CD1c-positive myeloid dendritic cell (primary cell): Measurements from ENCODE around the gene BBOF1.

Source experiments
- DNase-seq: peaks from one replicate; pipeline ENCODE4 v3.0.0-alpha.2; 2016; ENCODE audit errors: extremely low spot score

The BBOF1 gene

DNA sequence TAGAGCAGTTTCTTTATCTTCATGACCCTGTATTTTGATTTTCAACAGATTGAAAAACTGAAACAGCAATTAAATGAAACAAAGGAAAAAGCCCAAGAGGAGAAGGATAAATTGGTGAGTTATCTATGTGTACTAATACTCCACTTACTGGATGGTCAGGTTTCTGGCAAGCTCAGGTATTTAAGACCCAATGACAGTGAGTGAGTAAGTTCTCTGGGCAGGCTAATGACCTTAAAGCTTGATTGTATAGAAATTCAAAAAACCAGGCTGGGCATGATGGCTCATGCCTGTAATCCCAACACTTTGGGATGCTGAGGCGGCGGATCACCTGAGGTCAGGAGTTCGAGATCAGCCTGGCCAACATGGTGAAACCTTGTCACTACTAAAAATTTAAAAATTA lies 10.0 kb downstream of the BBOF1 start:
- DNase-seq, result no peak

DNA sequence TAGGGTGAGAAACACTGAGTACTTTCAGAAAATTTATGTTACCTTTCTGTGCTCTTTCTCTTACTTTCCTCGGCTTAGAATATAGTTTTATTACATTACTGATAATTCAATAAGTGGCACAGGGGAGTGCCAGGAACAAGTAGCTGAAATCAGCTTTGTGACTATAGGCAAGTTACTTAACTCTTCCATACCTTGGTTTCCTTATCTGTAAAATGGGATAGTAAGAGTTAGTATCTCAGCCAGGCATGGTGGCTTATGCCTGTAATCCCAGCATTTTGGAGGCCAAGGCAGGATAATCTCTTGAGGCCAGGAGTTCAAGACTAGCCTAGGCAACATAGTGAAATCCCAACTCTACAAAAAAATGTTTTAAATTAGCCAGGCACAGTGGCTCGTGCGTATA lies 15.4 kb downstream of the BBOF1 start:
- DNase-seq, result no peak

DNA sequence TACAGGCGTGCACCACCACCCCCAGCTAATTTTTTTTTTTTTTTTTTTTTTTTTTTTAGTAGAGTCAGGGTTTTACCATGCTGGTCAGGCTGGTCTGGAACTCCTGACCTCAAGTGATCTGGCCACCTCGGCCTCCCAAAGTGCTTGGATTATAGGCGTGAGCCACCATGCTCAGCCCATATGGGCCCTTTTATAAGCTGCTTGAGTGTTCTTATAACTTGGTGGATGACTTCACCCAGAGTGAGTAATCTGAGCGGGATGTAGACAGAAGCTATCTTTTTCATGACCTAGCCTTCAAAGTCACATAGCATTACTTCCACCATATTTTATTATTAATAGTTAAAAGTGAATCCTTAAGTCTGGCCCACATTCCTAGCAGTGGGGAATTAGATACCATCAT lies 16.4 kb downstream of the BBOF1 start:
- DNase-seq, result no peak

DNA sequence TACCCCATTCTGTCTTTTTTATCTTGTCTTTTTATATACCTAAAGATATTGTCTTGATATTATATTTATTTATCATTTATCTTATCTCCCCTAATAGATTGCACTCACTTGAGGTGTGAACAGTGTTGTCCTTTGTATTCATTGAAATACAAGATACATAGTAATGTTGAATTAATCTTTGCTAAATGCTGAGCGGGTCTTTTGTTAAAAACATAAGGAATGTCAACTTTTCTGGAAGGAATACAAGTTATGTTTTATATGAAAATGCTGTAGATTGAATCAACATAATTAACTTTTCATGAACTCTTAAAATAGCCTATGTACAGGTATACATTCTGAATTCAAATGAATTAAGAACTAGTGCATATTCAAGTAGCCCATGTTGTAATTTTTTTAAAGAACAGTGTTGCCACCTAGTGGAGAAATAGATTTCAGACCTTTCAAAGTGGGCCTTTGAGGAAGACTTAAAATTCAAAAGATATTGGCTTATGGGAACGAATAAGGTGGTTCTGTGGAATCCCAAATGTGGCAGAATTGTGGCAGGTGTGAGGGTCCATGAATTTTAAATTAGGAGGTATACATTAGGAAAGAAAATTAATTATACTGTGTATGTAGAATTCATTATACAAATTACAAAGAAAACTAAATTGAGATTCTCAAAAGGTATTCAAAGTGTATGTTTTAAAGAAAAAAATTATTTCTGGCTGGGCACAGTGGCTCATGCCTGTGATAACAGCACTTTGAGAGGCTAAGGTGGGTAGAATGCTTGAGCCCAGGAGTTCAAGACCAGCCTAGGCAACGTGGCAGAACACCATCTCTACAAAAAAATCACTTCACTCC lies 19.1 kb downstream of the BBOF1 start:
- DNase-seq, result peak; percentile 73

DNA sequence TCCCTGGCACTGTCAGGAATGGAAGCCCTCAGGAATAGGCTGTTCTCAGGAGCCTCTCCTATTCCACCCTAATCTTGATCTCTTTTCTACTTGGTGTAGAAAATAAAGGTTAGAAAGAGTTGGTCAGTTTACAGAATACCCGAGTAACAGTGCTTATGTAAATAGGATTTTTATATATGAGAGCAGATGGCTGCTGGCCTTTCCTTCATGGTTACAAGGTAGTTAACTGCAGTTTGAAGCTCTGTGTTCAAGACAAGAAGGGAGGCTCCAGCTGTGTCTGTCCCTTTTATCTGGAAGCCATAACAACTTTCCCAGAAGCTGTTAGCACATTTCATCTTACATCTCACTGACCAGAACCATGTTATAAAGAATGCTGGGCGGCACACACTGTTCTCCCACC lies 23.1 kb downstream of the BBOF1 start:
- DNase-seq, result no peak

DNA sequence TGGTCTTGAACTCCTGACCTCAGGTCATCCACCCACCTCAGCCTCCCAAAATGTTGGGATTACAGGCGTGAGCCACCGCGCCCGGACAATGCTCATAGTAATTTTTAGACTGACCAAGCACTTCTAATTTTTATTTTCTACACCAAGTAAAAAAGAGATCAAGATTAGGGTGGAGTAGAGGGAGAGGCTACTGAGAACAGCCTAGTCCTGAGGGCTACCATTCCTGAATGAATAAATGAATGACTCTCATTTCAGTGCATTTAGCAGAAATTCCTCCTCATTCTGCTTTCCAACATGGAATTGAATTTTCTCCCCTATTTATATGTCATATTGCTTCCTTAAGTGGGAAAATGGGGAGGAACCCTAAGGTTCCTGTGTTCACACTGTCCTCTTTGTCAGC lies 26.4 kb downstream of the BBOF1 start:
- no peak for DNase-seq

DNA sequence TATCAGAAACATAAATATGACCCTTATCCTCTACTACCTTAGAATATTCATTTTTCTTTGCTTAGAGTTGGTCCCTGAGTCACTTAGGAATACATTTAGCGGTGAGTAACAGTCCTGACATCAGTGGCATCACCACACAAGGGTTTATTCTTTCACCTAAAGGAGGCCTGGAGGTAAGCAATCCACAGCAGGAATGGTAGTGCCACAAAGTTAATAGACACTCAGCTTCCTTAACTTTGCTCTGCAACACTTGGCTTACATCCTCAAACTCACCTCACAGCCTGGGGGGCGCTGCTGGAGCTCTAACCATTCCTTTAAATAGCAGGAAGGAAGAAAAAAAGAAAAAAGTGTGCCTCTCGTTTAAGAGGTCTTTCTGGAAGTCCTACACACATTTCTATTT lies 29.1 kb downstream of the BBOF1 start:
- DNase-seq, result no peak

DNA sequence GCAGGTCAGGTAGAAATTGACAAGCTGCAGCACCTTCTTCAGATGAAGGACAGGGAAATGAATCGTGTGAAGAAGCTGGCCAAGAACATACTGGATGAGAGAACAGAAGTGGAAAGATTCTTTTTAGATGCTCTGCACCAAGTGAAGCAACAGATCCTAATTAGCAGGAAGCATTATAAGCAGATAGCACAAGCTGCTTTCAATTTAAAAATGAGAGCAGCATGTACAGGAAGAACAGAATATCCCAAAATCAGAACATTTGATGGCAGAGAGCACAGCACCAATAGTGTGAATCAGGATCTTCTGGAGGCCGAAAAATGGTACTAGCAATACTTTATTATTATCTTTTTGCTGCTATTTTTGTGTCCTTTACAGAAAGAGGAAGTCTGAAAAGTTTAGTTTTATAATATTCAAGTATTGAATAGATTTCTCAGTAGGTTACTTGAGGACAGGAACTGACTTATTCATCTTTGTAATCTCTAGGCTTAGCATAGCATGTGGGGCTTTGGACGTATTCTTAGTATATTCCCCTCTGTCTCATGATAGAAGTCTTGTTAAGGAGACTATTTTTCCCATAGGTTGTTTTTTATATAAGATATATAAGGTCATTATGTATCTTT lies 30.8 kb downstream of the BBOF1 start:
- no peak for DNase-seq

DNA sequence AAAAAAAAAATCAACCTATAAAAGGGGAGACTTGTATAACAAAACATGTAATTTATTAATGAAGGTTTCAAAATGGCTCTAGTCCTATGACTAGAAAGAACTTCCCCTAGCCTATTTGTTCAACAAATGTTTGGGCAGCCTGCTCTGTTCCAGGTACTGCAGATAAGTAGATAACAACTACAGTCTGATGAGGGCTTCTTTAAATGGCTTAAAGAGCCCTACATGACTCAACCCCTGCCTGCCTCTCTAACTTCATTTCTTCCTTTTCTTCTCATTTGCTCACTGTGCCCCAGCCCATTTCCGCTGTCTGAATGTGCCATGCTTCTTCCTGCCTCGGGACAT lies 43.6 kb downstream of the BBOF1 start:
- DNase-seq, result no peak

DNA sequence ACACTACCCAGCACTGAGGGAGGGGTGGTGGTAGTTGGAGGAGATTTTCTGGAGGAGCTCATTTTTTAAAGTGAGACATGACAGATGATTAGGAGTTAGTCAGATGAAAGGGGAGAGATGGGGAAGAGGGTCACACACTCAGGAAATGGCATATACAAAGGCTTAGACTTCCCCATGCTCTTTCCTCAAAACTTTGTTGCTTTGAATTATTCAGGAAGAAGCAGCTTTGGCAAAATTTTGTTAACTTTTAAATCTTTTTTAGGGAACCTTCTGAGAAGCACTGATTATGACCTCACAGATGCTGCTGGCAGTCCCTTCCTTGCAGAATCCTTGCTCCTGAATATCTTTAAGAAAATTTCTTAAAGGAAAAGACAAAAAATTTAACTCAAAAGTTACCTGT lies 45.3 kb downstream of the BBOF1 start:
- DNase-seq, result peak; percentile 12

DNA sequence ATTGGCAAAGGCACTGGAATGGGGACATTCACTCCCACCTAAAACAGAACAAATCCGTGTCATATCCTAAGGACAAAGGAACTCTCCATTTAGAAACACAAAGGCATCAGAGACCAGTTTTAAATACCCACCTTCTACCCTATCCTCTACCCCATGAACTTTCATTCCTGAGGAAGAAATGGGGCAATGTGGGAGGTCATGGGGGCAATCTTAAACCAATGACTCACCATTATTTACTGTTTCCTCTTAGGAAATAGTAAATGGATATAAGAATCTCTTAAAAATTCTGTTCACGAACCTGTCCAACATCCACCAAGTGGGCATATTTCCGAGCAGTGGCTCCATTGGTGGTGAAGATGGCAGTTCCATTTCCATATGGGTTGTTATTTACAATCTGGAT lies 45.7 kb downstream of the BBOF1 start:
- no peak for DNase-seq

DNA sequence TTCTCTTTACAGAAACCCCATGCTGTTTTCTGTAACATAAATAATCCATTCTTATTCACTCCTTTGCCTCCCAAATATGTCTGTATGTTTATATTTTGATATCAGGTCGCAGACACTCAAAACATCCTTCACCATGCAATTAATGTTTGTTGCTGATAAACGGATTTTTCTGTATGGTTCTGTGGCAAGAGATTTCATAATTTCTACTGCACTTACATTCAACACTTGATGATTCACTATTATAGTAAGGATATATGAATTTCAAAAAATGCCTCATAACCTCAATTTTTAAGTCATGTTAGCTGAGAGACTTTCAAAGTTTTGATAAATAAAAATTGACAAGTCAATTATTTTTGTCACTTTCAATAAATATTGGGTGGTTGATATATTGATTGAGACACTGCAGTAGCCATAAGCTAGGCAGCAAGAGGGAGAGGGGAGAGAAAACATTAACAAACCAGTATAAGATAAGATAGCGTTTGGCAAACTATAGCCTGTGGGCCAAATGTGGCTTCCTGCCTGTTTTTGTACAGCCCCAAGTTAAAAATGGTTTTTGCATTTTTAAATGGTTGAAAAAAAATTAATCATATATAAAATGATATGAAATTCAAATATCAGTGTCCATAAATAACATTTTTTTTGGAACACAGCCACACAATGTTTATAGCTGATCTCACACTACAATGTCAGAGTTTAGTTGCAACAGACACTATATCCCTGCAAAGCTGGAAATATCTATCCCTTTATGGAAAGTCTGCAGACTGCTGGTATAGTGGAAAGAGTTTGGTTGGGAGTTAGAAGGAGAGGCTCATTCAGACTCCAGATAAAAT lies 46.8 kb downstream of the BBOF1 start:
- no peak for DNase-seq

DNA sequence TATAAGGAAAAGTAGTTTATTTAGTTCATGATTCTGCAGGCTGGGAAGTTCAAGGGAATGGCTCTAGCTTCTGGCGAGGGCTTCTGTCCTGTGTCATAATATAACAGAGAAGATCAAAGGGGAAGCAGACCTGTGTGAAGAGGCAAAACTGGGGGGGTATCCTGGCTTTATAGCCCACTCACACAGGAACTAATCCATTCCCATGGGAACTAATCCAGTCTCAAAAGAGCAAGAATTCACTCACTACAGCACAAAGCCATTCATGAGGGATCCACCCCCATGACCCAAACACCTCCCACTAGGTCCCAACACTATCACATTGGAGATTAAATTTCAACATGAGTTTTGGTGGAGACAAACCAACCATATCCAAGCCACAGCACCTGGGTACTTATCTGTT lies 58.3 kb downstream of the BBOF1 start:
- DNase-seq, result no peak

DNA sequence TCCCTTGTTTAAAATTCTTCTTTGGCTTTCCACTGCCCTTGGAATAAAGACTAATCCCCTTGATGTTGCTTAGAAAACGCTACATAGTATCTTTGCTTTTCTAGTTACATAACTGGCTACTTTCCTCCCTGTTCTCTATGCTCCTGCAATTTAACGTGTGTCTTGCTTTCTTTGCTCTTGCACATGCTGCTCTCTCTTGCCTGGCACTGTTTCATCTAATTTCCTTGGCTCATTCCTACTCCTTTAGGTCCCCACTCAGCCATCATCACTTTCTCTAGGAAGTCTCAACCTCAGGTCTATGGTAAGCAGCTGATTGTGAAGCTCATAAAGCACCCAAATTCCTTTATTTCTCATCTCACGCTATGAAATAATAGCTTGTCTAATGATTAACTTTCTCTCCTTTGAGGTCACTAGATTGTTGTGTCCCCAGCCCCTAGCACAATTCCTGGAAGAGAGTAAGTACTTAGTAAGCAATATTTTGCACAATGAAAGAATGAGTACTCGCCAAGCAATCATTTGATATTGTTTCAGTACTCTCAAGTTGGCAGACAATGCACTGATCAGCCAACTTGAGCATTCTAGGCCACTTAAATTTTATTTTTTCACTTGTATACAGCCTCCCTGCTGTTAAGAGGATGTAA lies 61.8 kb downstream of the BBOF1 start:
- DNase-seq, result no peak

DNA sequence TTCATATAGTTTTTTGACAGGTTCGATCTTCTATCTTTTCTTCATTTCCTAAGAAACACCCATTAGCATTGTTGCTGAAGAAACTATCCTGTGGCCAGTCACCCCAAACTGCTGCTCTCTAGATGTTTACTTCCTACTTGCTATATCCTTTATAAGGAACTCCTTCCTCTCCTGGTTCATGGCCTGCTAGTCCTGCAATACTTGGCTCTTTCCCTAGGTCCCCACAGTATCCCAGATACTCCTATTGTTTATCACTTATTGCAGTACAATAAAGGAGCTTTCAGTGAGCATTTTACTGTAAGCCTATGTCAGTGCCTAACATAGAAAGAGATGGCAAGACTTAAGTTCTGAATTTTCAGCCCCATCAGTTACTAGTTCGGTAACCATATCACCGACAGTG lies 62.3 kb downstream of the BBOF1 start:
- DNase-seq, result no peak

DNA sequence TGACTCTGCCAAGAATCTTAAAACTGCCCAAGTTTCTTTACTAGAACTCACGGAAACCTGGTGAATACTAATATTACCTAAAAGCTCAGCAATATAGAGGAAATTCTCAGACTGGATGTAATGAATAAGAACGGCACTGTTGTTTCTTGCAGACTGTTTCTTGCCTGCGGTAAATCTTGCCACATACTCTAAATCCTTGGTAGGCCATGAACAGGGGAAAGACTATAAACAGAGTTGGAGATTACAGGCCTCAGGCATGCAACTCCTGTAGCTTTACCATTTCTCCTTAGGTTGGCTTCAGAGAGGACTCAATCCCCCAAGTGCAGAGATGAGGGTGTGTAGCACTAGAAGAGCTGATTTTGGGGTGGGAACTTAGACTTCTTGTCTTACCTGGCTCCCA lies 64.0 kb downstream of the BBOF1 start:
- no peak for DNase-seq

DNA sequence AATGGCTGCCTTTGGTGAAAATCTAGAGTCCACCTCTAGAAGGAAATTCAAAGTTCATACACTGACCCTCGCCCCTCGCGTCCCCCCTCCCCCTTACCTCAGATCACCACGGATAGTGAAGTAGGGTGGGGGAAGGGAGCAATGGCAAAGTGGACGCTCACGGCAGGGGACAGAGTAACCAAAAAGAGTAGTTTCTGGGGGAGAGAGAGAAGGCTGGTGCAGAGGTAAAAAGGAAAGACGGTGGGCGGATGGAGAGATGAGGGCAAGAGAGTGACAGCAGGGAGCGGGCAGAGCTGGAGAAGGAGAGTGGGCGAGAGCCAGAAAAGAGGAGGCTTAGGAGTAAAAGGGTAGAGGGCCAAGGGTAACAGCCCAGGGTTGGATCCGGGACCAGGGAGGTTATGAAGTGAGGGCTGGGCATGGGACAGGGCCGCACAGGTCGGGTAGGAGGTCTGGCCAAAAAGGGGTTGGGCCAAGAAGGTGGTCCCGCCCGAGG lies 64.7 kb downstream of the BBOF1 start:
- DNase-seq, result no peak

DNA sequence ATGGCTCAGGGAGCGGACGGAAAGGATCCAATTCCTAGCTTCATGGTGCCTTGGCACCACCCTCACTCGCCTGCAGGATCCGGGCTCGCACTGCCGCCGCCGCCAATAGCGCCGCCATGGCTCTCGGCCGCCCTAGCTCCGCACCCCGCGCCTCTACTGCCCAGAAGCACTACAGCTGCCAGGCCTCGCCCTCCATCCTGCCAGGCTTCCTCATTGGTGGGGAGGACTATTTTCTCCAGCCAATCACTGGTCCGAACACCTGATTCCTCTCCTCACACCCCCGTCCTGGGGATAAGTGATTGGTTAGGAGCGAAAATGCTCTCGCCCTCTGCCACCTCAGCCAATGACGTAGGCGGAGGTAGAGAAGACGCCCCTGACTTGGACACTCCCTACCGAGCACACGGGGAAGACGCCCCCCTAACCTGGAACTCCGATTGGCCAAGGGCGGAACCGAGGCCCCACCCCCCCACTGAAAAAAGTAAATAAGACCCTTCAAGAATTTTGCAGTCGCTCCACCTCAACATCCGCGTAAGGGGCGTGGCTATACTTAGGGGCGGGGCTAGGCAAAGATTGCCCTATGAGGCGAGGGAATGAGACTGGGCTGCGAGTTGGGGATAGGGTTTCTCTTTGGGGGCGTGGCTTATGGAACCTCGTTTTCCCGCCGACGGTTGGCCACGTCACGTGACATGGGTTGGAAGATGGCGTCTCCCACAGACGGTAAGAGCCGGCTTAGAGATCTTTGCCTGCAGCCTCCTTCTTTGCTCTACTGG lies 65.3 kb downstream of the BBOF1 start, which contains the start of the genes ALDH6A1 and LIN52:
Gene ALDH6A1 (minus strand): TSS at position 177 of the 770 bp plus-strand sequence. CDS start 59 bp downstream, at position 118.
Gene LIN52 (plus strand): TSS at position 680 of the 770 bp plus-strand sequence. CDS start 19 bp downstream, at position 699.
- peak; percentile 100 for DNase-seq

DNA sequence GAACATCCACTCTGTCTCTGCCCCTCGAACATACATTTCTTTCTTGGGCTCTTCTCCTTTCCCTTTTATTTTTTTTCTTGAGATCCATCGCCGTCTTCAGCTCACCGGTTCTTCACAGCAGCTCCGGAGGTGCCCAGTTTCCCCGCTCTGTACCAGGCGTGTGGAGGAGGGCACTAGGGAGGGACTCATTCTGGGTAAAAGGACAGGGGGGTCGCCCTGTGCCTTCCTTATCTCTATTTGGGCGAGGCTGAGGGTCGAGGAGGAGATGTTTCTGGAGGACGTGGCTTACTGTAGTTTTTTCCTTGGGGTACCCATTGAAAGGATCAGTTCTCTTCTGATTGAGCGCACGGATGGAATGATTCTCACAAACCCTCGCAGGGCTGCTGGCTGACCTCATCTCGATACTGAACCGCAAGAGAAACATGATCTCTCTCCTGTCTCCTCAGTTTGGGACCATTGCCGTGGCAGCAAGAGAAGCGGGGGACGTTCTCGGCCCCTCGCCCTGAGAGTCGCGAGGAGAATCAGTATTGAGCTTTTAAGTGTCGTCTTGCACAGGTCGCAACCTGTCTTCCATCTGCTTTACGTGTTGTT lies 66.0 kb downstream of the BBOF1 start:
- peak; percentile 14 for DNase-seq

DNA sequence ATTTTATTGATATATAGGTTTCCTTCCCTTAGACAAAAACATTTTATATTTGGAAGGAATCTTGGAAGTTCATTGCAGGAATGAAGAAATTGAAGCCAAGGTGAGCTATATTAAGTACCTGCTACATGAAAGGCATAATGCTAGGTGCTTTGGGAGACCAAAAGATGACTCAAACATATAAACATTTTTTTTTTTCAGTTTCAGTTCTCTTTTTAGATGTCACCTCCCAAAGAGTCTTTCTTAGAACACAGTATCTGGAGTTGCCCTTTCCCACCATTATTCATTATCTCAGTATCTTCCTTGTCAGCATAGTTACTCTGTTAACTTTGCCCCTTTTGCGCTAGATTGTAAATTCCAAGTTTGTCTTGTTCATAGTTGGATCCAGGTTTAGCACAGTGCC lies 66.7 kb downstream of the BBOF1 start:
- DNase-seq, result peak; percentile 53
